ENCODE results near the gene PCDH9.

GRCh38 chr13:66262330-66262729 is 967.8 kb downstream of the PCDH9 start:
- TF ChIP-seq GABPA (IDR thresholded peaks at IDR 0.05; ENCODE audit: low read depth), result no peak
- no peak for TF ChIP-seq CTCF (IDR thresholded peaks at IDR 0.05; ENCODE audit: insufficient read depth, low read length)
- no peak for TF ChIP-seq POLR2AphosphoS5 (IDR thresholded peaks at IDR 0.05; ENCODE audit: low read depth)
